Stimulated activated CD8-positive, alpha-beta memory T cell treated with anti-CD3 and anti-CD28 coated beads, Interleukin-4, amount 100 ng/mL, for 1 hour (primary cell): Measurements from ENCODE around the gene ADRM1.

Experiments used
- DNase-seq, 2 donors: peaks; one replicate each; pipeline ENCODE4 v3.0.0-alpha.2; 2020; ENCODE audit warnings: low read depth in 2 of 2, low spot score in 1 of 2

ADRM1 gene

GRCh38 chr20:62354031-62354808 is 51.4 kb downstream of the ADRM1 start:
- DNase-seq: no peak

GRCh38 chr20:62354811-62355341 is 52.1 kb downstream of the ADRM1 start:
- no peak for DNase-seq

GRCh38 chr20:62355516-62355877 is 52.7 kb downstream of the ADRM1 start:
- DNase-seq: no peak

- DNase-seq: no peak
Measured at GRCh38 chr20:62355878-62356588, 53.2 kb downstream of the ADRM1 start.

- DNase-seq: no peak
Measured at GRCh38 chr20:62356589-62357186, 53.9 kb downstream of the ADRM1 start.

GRCh38 chr20:62357187-62357667 is 54.4 kb downstream of the ADRM1 start:
- no peak for DNase-seq

GRCh38 chr20:62357681-62358080 is 54.9 kb downstream of the ADRM1 start:
- DNase-seq: no peak
